HK-2 (cell line): ENCODE data around the gene CPN1.

Experiments
- DNase-seq: peaks from one replicate; pipeline ENCODE4 v3.0.0-alpha.2; 2018; ENCODE audit not compliant: unreplicated experiment

CPN1 gene

DNA sequence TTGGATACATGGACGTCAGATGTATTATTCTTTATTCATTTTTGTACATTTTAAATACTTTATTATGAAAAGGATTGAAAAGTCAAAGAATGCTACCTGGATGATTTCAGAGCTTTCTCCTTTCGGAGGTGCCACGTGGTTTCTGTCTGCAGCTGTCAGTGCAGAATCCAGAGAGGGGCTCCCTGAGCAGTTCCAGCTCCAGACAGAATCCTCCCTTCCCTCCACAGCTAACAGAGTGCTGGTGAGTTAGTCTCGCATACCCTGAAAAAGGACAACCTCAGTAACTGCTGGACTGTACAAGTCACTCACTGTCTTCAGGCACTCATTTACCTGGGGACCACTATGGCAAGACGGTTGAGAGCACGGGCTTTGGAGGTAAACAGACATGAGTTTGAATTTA, 82.8 kb downstream of the CPN1 start:
- DNase-seq: no peak

DNA sequence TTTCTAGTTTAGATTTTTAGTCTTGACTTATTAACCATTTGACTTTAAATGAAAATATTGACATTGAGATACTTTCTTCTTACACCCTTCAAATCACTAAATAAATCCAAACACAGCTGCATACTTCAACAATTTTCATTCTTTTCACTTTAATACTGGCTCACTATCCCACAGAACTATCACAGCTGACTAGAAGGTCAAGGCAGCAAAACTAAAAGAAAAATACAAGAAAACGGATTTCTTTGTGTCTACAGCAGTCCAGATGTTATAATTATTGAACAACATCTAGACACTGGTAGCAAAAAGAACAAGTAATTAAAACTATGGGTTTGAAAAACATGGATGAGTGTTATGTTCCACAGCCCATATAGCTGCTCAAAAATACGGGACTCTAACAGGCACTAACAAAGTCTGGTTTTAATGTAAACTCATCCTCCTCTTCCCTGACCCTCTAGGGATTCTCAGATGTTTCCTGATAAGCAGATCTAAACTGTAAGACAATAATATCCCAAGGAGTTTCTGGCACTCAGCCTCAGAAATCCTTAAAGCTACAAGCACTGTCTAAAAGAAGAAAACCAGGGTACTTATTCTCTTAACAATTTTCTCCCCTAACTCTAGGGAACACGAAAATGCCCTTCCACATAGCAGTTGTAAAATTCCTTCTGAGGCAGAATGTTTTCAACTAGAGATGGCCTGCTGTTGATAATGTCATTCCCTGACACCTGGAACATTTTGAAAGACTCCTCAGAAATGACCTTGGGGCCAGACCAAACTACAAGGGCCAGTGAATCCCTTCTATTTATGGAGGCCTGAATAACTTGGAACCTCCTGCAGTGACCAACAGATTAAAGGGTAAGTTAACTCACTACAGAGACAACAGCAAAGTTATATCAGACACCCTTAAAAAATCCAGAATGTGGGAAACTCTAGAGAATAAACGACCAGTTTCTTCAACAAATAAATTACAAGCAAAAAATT, 84.7 kb downstream of the CPN1 start:
- DNase-seq: no peak

DNA sequence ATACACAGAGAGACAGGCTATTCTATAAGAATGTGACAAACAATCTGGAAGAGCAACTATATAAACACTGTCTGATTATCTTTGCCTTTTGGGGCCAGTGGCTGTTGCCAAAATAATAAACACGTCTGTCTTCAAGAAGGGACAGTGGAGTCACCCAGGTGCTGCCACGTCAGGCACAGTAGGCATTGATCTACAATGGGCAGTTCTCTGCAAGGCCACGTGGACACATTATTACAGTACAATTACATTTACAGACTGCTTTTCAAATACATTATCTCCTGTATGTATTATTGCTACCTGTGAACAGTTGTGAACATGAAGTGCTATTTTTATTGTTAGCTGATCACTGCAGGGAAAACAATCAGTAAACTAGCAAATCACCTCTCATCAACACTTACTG, 86.0 kb downstream of the CPN1 start:
- no peak for DNase-seq

DNA sequence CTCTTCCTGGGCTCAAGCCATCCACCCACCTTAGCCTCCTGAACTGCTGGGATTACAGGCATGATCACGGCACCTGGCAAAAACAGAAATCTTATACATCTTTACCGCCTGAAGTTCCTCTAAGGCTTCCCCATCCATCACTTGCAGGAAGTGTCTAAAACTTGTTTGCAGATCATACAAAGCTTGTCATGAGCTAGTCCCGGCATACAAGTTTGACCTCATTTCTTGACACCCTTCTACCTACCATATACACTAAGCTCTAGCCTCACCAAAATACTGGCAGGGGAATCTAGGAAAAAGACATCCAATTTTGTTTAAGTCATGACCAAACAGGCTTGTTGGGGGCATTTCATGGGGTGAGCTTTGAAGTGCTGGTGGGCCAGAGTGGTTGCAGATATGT, 86.4 kb downstream of the CPN1 start:
- DNase-seq: no peak

DNA sequence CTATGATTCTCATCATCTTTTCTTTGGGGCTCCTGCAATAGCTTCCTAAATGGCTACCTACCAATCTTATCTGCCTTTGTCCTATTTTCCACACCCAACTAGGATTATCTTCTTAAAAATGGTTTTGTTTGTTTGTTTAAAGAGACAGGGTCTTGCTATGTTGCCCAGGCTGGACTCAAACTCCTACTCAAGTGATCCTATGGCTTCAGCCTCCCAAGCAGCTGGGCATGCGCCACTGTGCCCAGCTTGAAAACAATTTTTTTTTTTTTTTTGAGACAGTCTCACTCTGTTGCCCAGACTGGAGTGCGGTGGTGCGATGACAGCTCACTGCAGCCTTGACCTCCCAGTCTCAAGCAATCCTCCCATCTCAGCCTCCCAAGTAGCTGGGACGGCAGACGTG, 86.9 kb downstream of the CPN1 start:
- no peak for DNase-seq

DNA sequence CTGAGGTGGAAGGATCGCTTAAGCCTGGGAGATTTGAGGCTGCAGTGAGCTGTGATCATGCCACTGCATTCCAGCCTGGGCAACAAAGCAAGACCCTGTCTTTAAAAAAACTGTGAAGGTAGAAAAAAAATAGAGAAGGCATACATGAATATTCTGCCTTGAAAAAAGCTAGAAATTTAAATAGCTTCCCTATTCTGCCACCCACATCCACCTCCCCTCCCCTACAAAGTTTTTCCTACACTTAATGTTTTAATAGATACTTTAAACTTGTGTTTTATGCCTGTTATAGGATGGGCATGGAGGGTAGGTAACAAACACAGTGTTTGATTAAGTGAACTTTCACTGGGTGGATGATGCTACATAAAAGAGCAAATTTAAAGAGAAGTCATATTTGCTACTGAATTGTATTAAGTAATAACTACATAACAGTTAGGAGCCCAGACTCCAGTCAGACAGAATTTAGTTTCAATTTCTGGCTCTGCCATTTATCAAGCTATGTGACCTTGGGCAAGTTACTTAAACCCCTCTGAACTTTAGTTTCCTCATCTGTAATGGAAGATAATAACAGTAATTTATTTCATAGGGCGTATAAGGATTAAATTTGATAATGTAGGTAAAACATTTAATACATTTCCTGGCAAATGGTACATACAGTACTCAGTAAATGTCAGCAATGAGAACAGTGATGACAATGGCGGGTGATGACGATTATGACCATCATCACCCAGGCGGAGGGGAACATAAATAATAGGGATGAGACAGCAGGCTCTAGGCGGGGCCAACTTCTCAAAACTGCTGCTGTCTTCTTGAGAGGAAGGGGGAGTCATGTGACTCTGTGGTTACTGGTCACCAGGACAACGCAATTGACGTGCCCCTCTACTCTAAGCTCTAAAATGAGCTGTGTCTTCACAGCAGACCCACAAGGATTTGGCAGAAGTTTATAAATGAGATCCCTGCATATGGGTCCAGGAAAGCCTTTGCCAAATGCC, 87.7 kb downstream of the CPN1 start:
- no peak for DNase-seq
